Measurements from ENCODE around the gene DLG3.

Gene DLG3

DNA sequence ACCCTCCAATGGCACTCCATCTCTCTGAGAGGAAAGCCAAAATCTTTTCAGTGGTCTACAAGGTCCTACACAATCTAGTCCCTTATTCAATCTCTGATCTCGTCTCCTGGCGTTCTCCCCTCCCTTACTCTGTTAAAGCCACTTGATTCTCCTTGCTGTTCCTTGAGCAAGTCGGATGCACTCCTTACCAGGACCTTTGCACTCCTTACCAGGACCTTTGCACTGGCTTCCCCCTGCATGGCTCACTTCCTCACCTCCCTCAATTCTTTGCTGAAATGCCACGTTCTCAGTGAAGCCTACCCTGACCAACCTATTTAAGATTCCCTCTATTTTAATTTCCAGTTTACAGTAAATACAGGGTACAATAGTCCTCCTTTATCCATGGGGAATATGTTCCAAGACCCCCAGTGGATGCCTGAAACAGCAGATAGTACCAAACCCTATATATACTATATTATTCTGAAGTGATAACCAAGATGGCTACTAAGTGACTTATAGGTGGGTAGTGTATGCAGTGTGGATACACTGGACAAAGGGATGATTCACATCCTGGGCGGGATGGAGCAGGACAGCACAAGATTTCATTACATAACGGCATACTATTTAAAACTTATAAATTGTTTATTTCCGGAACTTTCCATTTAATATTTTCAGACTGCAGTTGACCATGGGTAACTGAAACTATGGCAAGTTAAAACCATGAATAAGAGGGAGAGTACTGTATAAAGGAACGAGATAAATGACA, 6.5 kb upstream of the DLG3 start:
- no peak for DNase-seq

DNA sequence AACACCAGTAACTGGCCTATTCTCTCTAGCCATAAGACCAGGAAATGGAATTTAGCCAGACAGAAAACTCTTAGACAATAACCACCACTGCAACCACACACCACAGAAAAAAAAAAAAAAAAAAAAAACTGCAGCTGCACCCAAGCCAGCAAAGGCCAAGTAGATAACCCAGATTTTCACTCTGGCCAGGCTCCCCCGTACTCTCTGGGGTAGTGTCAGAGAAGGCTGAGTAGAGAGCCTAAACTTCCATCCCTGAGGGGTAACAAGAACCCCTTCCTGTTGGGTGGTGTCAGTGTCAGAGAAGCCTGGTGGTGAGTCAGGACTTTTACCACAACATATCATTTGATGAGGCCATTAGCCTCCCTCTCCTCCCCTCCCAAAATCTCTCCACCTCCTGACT, 5.6 kb upstream of the DLG3 start:
- DNase-seq = no peak

DNA sequence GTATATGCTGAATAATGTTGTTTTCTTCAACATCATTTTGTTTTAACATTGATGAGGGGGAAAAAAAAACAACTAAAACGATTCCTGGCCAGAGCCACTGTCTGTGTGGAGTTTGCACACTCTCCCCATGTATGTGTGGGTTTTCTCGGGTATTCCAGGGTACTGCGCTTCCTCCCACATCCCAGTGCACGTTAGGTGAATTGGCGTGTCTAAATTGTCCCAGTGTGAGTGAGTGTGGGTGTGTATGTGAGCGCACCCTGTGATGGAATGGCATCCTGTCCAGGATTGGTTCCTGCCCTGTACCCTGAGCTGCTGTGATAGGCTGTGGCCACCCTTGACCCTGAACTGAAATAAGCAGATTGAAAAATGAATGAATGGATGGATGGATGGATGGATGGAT, 2.4 kb upstream of the DLG3 start:
- DNase-seq = no peak

DNA sequence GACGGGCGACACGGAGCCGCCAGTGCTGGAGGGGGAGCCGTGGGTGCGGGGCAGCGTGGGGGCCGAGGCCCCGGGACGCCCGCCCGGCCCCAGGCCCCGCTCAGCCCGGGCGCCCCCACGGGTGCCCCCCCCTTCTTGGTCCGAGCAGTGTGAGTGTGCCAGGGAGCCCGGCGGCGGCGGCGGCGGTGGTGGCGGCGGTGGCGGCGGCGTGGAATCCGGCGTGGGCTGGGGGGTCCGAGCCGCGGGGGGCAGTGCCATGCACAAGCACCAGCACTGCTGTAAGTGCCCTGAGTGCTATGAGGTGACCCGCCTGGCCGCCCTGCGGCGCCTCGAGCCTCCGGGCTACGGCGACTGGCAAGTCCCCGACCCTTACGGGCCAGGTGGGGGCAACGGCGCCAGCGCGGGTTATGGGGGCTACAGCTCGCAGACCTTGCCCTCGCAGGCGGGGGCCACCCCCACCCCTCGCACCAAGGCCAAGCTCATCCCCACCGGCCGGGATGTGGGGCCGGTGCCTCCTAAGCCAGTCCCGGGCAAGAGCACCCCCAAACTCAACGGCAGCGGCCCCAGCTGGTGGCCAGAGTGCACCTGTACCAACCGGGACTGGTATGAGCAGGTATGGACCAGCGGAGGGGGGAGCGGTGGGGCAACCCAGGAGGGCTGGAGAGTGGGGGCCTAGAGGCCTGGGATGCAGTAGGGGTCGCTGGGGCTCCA, 466 bp downstream of the DLG3 start:
- DNase-seq = no peak

DNA sequence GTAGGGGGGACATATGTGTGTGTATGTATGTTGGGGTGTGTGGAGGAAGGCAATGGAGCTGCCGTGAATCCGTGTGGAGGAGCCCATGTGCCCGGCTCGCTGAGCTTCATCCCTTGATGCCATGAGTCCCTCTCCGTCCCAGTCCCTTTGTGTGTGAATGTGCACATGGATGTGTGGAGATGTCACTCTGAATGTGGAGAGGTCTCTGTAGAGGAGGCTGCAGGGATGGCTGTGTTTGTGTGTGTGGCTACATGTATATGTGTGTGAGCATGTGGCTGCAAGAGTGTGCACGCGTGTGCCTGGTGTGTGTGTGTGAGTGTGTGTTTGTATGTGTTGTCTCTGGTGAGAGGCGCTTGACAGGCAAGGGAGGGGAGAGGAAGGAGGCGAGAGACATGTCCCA, 1.3 kb downstream of the DLG3 start:
- peak; percentile 3 for DNase-seq

DNA sequence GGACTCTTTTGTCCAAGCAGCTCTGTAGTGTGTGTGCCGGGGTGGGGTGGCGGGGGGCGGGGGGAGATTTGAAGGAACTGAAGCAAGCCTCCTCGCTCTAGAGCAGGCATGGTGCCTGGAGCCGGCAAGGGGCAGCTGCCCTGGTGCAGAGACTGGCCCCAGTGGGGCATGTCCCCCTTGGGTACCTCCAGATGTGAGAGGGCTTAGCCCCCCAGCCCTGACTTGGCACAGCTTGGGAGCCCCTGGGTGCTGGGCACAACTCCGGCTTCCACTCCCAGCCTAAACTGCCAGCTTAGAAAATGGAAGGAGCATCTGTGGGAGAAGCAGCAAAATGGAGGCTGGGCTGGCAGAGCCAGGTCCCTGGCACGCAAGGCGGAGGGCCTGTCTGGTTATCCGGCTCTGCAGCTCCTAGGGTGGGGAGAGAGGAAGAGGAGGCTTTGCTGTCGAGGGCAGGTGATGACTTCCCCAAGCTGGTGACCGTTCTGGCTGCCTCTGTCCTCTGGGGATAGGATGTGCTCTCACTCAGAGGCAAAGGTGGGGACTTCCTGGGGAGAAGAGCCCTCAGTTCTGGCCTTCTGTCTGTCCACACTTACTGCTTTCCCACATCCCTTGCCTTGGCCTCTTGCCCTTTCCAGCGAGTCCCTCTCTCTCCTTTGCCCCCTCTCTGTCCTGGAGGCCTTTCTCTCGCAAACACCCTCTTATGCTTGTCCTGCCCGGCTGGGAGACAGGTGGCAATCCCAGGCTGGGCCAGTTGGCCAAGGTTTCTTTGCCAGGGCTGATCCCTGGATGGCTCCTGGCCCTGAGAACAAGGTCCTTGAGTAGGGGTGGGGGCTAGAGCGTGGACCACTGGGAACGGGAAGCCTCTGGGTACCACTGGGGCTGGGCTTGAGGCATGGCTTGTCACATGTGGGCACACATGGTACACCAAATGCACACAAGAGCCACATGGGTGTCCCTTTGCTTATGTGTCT, 2.0 kb downstream of the DLG3 start:
- DNase-seq = no peak

DNA sequence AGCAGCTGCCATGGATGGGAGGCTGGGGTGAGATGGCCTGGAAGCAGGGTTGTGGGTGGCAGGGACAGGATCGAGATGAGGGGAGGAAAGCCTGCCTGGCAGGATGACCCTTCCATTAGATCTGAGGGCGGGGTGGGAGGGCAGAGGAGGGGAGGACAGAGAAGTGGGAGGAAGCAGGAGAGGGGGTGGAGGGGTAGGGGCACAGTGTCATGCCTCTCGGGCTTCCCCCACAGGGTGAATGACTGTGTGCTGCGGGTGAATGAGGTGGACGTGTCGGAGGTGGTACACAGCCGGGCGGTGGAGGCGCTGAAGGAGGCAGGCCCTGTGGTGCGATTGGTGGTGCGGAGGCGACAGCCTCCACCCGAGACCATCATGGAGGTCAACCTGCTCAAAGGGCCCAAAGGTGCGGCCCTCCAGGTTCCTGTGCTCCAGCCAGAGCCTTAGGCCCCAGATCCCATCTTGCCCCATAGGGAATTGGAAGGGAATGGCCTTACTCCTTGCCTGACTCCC, 4.9 kb downstream of the DLG3 start:
- DNase-seq = no peak

DNA sequence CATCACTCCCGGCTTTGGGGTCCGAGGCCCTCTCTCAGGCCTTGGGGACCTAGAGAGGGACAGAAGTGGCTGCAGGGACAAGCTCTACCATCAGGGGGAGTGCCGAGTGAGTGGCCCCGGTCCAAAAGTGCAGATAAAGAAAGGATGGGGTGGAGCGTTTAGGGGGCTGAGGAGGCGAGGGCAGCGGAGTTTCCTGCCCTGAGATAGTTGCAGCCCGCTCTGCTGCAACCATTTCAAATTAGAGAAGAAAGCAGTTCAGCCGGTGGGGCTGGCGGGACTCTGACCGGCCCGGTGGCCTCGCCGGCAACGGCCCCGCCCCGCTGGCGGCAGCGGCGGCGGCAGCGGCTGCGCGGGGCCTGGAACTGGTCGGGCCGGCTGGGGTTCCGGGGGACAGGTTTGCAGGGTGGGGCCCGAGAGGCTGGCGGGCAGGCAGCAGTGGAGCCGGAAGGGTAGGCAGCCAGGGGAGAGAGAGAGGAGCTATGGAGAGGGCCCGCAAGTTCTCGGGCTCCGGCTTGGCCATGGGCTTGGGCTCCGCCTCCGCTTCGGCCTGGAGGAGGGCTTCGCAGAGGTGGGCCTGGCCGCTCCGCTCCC, 7.6 kb downstream of the DLG3 start:
- DNase-seq = peak; percentile 63

DNA sequence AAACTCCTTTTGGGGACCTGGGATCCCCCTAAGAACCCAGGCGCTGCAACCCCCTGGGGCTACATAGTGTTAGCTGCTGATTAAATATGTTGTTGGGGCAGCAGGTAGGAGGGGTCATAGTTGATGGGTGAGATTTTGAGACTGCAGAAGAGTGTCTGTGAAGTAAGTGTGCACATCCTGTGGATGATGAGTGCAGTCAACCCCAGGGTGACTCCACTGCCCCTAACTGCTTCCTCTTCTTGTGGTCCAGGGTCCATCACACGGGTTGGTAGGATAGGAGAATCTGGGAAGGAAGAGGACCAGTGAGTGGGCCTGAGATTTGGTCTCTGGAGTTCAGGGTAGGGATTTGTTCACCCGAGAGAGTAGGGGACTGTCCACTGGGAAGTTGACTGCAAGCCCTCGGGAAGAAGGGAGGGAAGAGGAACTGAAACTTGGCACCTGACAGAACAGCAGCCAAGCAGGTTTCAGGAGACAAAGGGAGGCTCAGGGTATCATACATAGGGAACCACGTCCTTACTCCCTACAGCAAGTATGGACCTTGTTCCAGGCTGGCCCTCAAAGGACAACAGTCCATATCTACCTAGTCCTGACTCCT, 8.5 kb downstream of the DLG3 start:
- no peak for DNase-seq

DNA sequence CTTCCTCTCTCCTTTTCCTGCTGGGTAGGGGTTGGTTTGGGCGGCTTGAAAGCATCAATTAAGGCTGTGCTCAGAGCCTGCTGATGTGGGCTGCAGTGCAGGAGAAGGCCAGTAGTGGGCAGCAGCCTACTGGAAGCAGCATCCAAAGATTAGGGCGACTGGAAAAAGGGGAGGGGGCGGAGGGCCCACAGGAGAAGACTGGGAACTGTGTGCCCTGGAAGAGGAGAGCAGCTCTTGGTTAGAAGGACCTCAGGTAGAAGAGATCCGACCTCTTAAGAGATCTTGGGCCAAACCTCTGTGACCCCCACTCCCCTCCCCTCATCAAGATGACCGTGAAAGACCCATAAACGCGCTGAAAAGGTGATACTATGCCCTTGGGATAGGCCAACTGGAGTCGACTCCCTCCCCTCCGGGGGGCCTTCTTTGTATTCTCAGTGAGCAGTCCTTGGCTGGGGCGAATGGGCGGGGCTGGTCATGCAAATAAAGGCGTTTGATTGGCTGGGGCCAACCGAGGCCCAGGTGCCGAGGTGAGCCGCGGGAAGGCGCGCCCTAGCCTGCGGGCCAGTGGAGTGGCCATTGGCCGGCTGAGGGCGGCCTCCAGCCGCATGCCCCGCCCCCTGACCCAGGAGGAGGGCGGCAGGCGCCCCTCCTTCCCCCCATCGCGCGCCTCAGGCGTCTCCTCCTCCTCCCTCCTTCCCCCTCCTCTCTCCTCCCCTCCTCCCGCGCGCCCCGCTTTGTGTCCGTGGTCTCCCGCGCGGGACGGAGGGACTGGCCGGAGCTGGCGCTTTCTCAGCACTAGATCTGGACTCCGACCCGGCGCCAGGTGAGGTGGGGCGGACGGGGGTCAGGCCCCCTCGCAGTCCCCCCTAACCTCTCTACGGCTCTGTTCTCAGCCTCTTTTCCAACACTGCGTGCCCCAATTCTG, 10.1 kb downstream of the DLG3 start:
- peak; percentile 97 for DNase-seq

DNA sequence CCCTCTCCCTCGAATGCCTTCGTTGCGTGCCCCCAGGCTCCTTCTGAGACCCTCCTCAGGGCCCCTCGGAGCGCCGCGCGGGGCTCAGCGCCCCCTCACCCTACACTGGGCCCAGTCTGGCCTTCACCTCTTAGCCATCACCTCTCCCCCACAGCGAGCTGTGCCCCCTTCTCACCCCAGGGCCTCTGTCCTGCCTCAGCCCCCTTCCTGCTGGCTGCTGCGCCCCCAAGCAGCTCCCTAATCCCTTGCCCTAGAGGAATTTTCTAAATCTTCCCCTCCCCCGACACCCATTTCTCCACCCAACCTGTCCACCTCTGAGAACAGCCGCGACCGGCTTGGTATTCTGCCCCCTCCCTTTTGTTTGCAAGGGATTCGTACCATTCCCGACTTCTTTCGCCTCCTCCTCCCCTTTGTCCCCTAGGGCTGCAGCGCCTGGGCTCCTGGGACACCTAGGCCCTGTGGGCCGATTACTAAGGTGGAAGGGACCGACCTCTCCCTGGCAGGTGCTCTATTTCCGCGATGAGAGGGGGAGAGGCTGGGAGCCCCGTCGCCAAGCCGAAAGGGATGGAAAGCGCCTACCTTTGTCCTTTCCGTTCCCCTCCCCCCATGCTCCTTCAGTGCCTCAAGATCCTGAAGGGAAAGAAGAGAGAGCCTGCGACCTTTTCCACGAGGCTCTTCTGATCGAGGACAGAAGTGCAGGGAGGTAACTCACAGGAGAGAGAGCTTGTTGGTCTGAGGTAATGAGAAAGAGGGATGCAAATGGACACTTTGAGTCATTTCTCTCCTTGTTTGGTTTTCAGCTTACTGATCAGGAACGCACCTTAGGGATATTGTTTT, 10.9 kb downstream of the DLG3 start:
- DNase-seq = peak; percentile 76

DNA sequence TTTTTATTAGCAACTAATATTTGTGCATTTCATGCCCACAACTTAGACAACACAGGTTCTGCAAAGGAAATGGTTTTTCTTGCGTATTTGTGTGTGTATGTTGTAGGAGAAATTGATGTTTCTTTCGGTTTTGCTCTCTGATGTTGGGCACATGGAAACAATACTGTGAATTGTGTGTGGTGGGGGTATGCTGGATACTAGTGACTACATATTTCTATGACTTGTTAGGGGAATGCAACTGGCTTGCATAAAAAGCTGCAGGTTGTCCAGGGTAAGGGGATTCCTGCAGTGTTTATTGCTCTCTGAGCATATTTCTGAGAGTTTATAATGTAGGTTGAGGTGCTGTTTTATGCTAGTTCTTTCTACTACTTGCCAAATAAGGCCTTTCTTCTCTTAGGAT, 11.6 kb downstream of the DLG3 start:
- no peak for DNase-seq

DNA sequence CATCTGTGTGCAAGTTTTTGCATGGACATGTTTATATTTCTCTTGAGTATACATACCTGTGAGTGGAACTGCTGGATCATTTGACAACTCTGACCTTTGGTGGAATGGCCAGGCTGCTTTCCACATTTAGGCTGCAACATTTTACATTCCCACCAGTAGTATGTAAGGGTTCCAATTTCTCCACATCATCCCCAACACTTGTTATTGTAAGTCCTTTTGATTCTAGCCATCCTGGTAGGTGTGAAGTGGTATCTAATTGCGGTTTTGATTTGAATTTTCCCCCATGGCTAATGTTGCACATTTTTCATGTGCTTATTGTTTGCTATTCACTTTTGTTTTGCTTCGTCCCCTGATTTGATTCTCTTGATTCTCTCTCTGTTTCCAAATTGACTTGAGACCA, 16.4 kb downstream of the DLG3 start:
- no peak for DNase-seq

DNA sequence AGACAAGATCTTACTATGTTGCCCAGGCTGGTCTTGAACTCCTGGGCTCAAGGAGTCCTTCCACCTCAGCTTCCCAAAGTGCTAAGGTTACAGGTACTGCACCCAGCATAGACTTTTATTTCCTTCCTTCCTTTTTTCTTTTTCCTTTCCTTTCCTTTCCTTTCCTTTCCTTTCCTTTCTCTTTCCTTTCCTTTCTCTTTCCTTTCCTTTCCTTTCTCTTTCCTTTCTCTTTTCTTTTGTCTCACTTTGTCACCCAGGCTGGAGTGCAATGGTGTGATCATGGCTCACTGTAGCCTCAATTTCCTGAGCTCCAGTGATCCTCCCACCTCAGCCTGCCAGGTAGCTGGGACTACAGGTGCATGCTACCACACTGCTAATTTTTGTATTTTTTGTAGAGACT, 19.4 kb downstream of the DLG3 start:
- no peak for DNase-seq

DNA sequence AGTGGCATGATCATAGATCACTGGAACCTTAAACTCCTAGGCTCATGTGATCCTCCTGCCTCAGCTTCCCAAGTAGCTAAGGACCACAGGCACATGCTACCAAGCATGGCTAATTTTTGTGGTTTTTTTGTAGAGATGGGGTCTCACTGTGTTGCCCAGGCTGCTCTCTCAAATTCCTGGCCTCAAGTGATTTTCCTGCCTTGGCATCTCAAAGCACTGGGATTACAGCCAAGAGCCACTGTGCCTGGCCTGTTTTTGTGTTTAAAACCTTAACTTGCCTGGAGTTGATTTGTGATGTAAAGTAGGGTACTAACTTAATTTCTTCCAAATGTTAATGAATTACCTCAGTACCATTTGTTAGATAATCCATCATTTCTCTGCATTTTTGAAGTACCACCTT, 22.3 kb downstream of the DLG3 start:
- no peak for DNase-seq

DNA sequence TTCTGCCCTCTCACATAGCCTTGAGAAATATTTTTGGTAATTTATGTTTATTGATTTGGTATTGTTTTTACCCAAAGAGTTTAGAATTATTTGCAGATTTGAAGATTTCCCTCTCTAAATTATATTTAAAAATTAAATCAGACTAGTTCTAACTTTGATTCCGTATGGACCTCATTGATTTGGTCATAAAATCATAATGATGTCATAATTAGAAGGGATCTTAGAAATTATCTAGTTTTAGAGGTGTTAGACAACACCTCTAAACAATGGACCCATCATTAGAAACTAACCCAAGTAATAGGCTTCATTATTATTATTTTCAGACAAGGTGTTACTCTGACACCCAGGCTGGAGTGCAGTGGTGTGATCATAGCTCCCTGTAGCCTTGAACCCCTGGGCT, 24.1 kb downstream of the DLG3 start:
- DNase-seq = no peak

DNA sequence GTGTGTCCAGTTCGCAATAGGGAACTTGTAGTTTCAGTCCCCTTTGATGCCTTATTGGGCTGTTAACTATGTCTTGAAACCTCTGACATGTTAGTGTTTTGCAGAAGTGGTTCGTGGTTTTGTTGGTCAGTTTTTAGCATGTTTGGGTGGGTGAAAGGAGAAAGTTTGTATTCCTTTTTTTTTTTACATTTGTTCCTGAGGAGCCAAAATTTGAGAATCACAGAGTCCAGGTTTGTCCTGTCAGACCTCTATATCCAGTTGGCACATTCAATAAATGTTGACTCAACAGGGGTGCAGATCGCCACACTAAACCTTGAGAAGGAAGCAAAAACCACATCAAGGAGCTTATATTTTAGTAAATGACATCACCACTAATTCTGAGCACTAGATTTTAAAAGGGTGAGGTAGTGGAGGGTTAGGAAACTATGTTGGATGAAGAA, 26.2 kb downstream of the DLG3 start:
- no peak for DNase-seq

DNA sequence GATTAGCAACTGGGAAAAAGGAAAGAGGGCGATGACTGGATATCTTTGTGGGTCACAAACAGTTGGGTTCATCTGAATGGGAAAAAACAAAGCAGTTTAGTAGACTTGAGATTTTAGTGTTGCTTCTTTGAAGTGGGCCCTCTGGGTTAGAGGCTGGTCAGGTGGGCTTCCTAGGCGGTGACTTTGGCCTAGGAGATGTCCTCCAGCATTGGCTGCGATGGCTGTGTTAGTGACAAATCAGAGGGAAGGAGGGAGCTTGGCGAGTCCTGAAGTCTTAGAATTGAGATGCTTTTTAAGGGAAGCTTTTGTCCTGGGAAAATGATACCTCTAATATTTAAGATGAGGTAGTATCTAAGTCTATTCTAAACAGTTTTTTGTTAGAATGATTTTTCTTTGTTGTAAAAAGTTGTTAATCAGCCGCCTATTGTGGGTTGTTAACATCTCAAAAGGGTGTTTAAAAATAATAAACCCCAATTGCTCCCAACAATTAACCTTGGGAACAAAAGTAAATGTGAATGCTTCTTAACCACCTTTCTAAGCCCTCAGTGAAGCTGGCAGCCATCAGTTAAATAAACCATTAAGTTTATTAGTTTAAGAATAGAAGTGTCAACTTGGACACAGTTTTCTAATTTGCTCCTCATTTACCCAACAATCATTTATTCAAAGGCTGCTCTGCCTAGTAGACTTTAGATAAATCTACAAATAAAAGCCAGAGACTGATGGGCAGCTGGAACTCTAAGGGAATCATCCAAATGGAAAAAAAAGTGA, 31.7 kb downstream of the DLG3 start:
- peak; percentile 25 for DNase-seq

DNA sequence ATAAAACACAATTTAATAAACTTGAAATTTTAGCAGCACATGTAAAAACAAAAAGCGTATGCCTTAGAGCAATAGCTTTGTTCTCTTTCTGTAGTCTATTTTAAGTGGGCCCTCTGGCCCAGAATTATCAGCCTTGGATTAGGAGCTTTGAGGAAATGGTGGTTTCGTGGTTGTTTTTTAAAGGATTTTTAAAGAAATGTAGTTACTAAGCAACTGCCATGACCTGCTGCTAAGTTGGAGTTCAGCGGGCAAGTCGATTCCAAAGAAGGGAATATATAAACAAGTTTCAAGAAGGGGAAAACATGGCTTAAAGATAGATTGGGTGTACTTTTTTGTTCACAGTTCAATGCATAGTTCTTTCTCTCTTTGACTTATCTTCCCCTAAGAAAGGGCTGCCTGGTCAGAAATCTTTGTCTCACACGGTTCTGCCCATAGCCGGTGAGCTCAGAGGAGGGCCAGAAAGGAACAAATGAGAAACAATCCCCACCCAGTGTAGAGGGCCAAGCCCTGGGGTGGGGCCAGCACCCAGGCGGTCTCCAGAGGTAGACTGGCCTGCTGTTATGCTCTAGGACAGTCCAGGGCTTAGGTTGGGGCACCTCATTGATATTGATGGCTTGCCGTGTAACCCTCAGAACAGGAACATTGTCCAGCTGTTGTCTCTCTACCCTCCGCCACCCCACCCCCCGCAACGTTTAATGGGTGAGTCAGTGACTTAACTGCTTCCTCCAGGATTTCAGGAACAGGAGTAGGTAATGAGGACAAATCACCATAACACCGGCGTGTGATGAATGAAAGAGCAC, 32.5 kb downstream of the DLG3 start:
- DNase-seq = peak; percentile 88
